GM12892 (cell line): Measurements from ENCODE around the gene SLC22A12.

Experiments
- POLR2A ChIP-seq: IDR thresholded peaks from 2 replicates; pipeline ENCODE4 v1.6.1; 2011; ENCODE audit warnings: low read depth, low read length, control low read depth
- POLR2AphosphoS5 ChIP-seq: IDR thresholded peaks from 2 replicates; pipeline ENCODE4 v1.6.1; 2011; ENCODE audit warnings: low read depth, low read length, control low read depth
- TAF1 ChIP-seq: IDR thresholded peaks from 2 replicates; pipeline ENCODE4 v1.6.1; 2011; ENCODE audit warnings: low read depth, mild to moderate bottlenecking, control low read depth, low read length, borderline replicate concordance

DNA sequence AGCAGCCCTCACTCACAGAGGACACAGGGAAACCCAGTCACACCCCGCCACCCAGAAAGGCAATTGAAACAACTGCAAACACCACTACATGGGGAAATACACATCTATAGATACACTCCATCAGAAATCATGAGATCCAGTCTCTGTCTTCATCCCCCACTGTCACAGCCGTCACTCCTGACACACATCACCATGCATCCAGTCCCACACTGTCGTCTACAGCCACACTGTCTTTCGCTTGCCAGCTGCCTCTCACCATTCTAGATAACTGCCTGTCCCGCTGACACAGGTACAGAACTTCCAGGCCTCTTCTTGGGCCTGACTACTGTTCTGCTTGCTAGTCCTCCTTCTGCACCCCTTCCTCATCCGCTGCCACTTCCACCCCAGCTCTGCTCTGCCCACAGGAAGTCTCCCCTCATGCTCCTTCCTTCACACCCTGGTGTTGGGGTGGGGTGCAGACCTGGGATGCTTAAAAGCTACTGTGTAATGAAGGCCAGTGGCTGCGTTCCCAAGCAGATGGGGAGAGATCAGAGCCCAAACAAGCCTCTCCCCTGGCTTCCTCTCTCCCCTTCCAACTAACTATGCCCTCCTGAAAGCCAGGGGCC lies 42.6 kb downstream of the SLC22A12 start:
- TF ChIP-seq POLR2AphosphoS5 (no peak), POLR2A (no peak), TAF1 (no peak)
